GM18526 (cell line): Measurements from ENCODE around the gene SAMD10.
A peak's percentile ranks its signal among the peaks of the same experiment; 100 is the strongest.

Source experiments
- POLR2A ChIP-seq: IDR thresholded peaks from 3 replicates; pipeline ENCODE4 v1.6.1; 2011; ENCODE audit not compliant: insufficient read length; ENCODE audit errors: extremely low read depth

Gene SAMD10

DNA sequence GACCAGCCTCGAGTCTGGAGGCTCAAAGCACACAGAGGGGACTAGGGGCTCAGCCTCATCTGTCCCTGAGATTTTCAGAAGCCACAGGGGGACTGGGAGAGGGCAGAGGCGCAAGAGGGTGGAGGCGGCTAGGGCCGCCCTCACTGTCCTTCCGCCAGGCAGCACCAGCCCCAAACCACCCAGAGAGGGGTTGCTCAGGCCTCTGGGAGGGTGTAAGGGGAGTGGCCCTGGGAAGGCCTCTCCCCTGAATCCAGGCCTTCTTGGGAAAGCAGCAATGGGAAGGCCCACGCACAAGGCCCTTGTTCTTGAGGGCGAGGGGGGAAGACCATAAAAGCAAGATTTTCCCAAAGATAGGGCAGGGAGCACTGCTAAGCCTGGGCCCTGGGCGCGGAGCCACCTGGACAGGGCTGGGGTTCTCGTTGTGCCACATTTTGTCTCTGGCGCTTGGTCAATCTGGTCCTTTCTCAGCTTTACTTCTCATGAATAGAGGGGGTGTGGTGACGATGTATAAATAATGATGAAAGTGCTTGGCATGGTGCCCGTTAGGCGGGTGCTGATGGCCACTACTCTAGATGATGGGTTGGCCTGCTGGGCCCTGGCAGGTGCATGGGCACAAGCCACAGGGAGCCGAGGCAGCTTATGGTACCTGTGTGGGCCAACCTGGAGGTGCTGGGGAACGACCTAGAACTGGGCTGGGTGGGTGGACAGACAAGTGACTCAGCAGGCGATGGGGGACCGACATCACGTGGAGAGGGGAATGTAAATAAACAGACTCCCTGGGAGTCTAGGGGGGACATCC is 4.8 kb downstream of the SAMD10 start:
- no peak for TF ChIP-seq POLR2A

DNA sequence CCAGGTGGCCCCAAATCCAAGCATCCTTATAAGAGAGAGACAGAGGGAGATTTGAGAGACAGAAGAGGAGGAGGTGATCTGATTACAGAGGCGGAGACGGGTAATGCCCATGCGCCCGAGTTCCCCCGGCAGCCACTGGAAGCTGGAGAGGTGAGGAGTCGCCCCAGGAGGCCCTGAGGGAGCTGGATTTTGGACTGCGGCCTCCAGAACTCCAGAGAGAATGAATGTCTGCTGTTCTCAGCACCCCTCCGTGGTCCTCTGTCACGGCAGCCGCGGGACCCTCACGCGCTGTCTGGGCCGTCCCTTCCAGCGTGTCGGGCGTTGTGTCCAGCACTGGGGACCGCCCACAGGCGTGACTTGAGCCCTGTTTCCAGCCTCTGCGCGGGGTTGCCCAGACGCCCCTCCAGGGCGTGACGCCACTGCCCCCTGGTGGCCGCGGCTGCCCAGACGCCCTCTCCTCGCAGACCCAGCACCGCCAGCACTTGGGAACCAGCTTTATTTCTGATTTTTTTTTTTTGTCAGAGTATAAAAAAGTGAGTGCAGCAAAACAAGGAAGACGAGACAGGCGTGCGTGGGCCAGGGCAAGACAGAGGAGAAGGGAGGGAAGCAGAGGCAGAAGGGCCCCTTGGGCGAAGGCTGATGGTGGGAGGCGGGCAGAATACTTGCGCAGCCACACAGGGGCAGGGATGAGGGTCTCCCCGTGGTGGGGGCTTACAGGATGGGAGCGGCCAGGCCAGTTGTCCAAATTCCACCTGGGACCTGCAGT is 5.6 kb downstream of the SAMD10 start:
- no peak for TF ChIP-seq POLR2A

DNA sequence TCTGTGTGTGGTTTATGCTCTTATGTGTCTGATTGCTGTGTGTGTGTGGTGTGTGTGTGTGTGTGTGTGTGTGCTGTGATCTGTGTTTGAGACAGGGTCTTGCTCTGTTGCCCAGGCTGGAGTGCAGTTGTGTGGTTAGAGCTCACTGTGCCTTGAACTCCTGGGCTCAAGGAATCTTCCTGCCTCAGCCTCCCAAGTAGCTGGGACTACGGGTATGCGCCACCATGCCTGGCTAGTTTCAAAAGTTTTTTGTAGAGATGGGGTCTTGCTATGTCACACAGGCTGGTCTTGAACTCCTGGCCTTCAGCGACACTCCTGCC is 6.3 kb downstream of the SAMD10 start:
- TF ChIP-seq POLR2A = no peak

DNA sequence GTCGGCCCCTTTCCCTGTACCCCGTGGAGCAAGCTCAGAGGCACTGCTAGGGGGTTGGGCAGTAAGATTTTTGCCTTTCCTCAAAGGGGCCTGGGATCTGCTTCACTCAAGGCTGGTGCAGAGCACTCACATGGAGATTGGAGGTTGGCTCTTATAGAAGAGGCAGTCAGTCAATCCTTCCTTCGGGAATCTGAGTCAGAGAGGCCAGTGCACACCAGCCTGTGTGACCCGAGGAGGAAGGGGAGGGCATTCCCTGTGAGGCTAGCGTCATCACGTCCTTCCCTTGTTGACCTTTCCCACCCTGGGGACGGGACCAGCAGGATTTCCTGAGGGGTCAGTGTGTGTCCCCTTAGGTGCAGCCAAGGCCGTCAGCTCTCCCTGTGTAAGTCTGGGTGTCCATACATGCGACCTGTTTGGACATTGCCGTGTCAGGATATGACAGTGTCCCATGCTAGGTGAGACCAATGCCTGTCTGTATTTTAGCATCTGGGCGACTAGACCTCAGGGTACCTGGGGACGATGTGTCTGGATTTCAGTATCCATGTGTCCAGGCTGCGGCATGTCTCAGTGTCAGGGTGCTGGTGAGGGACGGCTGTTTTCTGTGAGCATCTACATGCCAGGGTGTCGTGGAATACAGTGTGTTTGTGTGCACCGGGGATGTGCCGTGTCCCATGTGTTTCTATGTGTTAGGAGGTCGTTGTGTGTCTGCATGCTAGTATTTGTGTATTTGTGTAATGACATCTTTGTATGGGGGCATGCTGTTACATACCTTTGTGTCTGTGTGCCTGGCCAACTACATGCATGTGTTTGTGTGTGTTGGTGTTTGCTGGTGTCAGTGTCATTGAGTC is 6.9 kb downstream of the SAMD10 start:
- no peak for TF ChIP-seq POLR2A

DNA sequence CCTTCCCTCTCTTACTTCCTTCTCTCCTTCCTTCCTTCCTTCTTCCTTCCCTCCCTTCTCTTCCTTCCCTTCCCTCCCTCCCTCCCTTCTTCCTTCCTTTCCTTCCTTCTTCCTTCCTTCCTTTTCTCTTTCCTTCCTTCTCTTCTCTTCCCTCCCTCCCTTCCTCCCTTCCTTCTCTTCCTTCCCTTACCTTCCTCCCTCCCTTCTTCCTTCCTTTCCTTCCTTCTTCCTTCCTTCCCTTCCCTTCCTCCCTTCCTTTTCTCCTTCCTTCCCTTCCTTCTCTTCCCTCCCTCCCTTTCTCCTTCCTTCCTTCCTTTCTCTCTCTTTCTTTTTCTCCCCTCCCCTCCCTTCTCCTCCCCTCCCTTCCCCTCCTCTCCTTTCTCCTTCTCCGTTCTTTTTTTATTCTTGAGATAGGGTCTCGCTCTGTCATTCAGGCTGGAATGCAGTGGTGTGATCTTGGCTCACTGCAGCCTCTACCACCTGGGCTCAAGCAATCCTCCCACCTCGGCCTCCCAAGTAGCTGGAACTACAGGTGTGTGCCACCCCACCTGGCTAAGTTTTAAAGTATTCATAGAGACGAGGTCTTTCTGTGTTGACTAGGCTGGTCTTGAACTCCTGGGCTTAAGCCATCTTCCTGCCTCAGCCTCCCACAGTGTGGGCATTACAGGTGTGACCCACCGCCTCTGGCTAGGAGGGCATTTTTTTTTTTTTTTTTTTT is 8.6 kb downstream of the SAMD10 start:
- TF ChIP-seq POLR2A = no peak

DNA sequence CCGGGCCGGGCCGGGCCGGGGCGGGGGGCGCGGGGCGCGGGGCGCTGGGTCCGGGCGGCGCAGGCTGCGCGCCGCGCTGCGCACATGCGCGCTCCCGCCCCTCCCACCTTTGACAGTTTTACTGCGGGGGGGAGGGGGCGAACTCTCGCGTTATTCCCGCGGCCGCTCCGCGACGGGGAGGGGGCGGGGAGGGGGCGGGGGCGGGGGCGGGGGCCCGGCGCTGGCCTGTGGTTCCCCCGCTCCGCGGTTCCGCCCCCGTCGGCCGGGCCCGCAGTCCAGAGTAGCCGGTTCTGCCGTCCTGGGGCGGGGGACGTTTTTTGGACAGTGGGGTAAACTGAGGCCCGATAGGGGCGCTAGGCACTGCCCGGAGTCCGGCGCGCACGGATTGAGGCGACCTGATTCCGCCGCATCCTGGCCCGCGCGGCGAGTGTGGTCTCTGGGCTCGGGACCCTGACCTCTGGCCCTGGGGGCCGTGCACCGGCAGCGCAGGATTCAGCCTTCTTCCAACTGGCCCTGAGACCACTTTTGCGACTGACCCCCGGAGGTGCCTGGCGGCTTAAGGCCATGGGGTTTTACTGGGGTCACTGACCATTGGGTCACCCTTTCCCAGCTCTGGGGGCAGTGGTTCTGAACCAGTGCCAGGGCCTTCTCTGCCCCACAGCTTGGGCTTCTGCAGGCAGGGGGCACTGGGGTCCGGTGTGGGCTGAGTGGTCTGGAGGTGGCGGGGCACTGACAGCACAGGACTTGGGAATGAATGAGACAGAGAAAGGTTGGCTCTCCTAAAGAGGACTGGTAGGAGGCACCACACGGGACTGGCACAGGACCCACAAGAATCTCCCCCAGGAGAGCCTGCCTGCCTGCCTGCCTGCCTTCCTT is 9.4 kb downstream of the SAMD10 start, which contains the start of gene ZNF512B:
Gene ZNF512B, minus strand, starts transcription at position 93 of the 876 bp plus-strand sequence. CDS start 1,980 bp downstream, outside the sequence.
- peak; percentile 38 for TF ChIP-seq POLR2A

DNA sequence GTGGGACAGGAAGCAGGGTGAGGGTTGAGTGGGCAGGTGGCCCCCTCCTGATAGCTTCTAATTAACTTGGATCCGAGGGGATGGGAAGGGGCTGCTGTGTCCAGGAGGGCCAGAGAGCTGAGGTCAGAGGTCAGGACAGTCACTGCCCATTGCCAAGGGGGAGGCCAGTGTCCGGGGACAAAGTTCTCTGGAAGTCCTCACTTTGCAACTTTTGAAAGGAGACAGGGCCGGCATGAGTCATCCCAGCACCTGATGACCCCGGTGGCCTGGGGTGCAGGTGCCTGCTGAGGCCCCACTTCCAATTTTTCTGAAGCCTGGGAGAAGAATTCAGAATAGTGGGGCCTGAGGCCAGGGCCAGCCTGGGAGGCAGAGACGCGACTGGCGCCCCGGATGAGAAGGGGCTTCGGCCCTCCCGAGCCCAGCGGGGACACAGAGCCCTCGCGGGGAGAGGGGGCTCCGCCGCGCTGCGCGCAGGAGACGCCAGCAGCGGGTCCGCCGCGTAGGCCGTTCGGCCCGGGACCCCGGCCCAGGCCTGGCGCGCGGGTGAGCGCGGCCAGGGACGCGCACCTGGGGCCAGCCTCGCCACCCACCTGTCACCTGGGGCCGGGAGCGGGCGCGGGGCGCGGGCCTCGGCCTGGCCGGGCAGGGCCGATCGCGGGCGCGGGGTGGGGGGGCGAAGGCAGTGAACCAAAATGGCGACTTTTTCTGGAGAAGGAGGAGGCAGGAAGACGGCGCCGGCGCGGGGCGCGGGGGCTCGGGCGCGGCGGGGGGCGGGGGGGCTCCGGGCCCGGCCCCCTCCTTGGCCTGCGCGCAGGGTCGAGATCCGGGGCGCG is 10.3 kb downstream of the SAMD10 start:
- TF ChIP-seq POLR2A = no peak

DNA sequence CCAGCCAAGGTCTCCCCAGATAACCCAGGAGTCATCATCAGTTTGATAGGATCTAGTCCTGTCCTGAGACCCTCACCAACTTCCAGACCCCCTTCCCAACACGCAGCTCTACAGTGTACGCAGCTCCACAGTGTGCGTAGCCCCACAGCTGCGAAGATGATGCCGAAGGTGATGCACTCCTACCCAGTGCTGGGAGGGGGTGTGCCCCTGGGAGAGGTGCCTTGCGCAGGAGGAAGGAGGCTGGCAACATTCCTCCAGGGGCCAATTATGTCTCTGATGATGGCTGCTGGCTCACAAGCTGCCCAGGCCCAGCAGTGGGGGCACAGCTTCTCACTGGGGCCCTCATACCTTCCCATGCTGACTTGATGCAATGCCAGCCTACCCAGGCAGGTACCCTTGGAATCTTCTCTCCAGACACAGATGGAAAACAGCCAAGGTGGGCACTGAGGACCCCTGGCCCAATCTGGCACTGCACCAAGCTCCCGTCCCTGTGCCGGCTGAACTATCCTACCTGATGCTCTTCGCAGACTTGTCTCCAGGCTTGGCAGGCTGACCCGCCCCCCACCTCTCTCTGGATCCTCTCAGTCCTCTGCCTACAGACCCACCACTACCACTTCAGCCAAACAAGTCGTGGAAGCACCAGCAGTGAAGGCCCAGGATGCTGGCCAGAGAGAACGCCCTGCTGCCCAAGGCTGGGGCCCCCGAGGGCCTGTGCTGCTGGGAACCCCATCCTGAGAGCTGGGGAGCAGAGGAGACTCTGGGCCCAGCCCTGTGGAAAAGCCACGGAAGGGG is 11.1 kb downstream of the SAMD10 start:
- TF ChIP-seq POLR2A = no peak

DNA sequence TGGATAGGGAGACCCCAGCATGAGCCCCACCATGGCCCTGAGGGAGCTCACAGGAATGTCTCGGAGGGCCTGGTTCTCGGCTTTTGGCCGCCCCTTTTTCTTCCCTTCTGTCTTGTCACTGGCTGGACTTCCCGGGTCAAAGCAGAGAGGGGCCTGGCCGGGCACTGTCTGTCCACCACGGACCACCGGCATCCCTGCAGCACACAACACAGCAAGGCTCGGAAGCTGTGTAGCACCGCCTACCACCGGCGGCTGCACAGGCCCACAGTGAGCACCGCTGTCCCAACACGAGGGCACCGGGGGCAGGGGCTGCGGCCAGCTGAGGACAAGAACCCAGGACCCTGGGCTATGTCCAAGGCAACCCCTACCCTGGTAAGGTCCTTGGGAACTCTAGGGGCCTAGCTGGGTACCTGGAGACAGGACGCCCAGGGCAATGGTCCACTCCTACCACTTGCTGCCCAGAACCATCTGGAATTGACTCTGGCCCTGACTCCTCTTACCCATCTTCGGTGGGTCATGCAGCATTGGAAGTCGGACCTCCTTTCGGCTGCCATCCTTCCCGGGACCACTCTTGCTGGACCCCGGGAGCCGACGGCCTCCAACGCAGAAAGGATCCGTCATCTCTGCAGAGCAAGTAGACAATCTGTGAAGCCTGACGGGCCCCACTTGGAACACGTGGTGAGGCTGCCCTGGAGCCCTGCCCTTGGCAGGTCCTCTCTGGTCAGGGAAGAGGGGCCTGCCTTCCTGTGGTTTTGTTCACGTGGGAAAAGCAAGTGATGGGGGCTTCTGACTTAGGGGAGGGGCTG is 11.9 kb downstream of the SAMD10 start:
- TF ChIP-seq POLR2A = no peak

DNA sequence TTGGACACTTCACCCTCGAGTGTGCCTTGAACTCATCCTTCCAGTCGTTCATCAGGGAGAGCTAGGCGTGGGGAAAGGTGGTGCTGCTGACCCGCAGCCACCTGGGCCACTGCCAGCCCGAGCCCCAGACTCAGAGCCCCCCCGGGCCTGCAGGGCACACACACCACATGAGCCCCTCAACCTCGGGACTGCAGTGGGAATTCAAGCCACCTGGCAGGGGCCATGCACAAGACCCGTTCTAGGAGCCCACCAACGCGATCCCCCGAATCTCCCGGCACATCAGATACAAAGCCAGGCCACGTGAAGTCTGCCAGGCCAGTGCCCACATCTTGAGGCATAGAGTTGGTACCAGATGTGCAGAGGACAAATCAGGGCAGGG is 12.5 kb downstream of the SAMD10 start:
- no peak for TF ChIP-seq POLR2A

DNA sequence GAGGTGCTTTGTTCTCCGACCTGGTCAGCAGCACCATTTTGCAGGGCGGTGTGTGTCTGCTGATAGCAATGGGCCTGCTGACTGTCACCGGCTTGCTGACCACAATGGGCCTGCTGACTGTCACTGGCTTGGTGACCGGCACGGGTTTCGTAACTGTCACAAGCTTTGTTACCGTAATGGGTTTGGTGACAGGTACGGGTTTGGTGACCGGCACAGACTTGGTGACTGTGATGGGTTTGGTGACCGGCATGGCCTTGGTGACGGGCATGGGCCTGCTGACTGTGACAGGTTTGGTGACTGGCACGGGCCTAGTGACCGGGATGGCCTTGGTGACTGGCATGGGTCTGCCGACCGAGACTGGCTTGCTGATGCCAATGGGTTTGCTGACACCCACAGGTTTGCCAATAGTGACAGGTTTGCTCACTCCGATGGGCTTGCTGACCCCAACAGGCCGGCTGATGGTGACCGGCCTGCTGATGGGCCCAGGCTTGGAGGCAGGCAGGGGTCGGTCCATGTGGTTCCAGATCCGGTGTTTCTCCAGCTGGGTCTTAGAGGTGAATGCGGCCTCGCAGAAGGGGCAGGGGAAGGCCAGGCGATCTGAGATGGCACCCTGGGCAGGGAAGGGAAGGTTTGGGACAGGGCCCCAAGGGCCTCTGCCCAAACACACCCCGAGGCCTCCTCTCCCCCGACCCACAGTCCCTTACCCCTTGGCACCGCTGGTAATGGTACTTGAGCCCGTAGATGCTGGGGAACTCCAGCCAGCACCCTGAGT is 13.1 kb downstream of the SAMD10 start:
- no peak for TF ChIP-seq POLR2A

DNA sequence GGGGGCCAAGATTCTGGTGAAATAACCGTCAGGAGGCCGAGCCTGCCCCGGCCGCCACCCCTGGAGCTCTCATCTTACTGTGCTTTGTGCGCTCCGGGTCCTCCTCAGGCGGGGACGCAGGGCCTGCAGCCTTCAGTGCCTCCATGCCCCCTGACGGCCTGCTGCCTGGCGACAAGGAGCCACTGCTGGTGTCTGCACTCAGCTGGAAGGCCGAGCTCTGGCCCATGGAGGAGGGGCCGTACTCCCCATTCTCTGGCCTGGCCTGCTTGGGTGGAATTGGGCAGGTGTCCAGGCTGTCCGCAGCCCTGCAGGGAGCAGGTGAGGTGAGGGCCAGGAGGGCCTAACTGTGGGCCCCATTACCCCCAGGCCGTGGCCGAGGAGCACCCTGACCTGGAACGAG is 15.0 kb downstream of the SAMD10 start:
- no peak for TF ChIP-seq POLR2A
